ENCODE data around the gene SEMA3E.

SEMA3E gene

DNA sequence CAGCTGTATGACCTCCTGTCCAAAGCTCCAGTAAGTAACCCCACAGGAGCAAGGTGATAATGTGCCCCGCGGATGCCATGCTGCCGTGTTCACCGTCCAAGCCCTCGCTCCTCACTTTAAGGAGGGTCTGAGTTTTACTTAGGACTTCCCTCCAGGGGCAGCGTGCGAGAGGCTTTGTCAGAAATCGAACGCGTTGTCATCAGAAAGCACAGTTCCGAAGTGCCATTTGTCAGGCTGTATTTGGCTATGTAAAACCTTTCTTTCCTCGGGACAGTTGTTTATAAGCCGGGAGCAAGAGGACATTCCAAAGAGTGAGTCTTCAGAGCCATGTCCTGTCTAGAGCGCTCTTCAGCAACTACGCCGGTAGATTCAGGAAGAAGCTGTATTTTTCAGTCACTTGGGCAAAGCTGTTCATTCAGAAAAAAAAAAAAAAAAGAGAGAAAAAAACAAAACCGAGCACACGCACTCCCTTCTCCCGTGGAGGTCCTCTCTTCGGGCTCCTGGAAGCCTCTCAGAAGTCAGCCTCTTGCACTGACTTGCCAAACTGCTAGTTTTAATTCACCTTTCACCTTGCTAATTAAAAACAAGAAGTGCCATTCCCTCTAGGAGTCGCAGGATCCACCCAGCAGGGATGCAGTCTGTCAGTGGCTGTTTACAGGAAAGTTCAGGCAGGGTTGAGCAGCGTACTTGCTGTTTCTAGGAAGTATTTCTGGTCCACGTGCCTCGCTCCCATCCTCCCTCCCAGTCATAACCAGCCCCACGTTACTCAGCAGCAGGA, at the start of gene SEMA3E:
Gene SEMA3E (minus strand): TSS at position 676 of the 778 bp plus-strand sequence.
- TF ChIP-seq GATA3 (IDR thresholded peaks at IDR 0.05; ENCODE audit: low read depth, low read length) = no peak
- no peak for TF ChIP-seq GATA2 (IDR thresholded peaks at IDR 0.05; ENCODE audit: low read depth, low read length)

DNA sequence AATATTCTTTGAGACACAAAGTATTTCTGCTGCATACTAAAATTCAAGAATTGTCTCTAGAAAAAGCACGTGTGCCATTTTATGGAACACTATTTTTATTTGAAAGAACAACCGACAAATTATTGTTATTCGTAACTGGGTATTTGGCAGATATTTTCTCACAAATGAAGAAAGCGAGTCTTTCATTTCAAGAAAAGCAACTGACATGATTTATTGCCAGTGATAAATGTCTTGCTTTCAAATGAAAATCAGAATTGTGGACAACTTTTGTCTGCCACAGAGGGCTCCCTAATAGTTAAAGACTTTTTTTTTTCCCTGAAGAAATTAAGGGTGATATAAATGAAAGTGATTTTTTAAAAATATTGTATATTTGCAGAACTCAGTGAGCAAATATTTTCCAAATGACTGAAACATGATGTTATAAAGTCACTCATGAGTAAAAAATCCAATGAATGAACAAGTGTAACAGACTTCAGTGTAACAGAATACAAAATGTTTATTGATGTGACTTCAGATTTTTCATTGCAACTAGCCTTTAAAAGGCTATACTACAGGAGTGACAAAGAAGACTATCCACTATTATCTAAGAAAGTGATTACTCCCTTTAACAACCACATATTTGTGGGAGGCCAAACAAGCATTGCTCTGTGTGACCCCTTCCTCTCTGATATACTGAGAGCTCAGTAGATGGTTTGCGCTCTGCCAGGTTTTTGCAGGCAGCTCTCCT, 49.0 kb upstream of the SEMA3E start:
- TF ChIP-seq GATA3 (IDR thresholded peaks at IDR 0.05; ENCODE audit: low read depth, low read length) (no peak), GATA2 (IDR thresholded peaks at IDR 0.05; ENCODE audit: low read depth, low read length) (no peak)

DNA sequence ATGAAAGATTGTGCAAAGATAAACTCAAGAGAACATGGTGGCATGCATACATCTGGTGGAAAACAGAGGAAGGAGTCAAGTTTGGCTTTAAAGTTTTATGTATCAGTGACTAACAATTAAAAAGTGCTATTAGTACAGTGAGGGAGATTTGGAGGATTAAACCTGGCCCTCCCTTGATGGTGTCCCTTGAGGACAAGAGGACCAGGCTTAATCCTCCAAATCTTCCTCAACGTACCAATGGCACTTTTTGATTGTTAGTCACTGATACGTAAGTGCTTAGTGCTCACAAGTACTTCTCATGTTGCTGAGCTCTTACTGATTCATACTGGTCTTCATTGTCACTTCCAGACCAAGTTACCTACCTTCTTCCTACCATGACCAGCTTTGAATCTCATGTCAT, 47.2 kb upstream of the SEMA3E start:
- no peak for TF ChIP-seq GATA3 (IDR thresholded peaks at IDR 0.05; ENCODE audit: low read depth, low read length)
- no peak for TF ChIP-seq GATA2 (IDR thresholded peaks at IDR 0.05; ENCODE audit: low read depth, low read length)

GRCh38 chr7:83695128-83695960, 46.4 kb upstream of the SEMA3E start:
- TF ChIP-seq GATA3 (IDR thresholded peaks at IDR 0.05; ENCODE audit: low read depth, low read length) (no peak), GATA2 (IDR thresholded peaks at IDR 0.05; ENCODE audit: low read depth, low read length) (no peak)

DNA sequence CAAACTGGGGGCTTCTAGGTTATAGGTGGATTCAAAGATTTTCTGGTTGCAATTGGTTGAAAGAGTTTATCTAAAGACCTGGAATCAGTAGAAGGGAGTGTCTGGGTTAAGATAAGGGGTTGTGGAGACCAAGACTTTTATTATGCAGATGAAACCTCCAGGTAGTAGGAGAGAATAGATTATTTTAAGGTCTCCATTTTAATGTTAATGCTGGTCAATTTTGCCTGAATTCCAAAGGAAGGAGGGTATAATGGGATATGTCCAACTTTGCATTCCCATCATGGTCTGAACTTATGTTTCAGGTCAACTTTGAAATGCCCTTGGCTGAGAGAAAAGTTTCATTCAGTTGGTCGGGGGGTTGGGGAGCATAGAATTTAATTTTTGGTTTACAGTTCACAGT, 44.3 kb upstream of the SEMA3E start:
- TF ChIP-seq GATA3 (IDR thresholded peaks at IDR 0.05; ENCODE audit: low read depth, low read length) (no peak), GATA2 (IDR thresholded peaks at IDR 0.05; ENCODE audit: low read depth, low read length) (no peak)

DNA sequence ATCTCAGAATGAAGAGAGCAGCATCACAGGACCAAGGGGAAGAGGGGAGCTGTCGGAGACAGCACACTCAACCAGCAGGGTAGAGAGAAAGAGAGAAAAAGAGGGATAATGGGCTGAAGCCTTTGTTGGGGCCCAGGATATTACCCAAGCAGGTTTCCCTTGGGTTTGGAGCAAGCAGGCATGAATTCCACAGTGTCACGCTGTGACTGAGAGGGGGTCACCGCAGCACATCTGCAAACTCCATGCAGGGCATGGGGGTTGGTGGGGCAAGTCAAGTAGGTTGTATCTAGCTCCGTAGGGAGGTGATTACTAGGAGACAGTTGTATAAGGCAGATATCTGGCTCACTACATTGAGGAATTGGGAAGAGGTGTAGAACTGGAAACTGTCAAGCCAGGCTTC, 42.2 kb upstream of the SEMA3E start:
- TF ChIP-seq GATA3 (IDR thresholded peaks at IDR 0.05; ENCODE audit: low read depth, low read length) = no peak
- no peak for TF ChIP-seq GATA2 (IDR thresholded peaks at IDR 0.05; ENCODE audit: low read depth, low read length)

GRCh38 chr7:83689855-83690254, 40.9 kb upstream of the SEMA3E start:
- TF ChIP-seq GATA3 (IDR thresholded peaks at IDR 0.05; ENCODE audit: low read depth, low read length) = no peak
- no peak for TF ChIP-seq GATA2 (IDR thresholded peaks at IDR 0.05; ENCODE audit: low read depth, low read length)

DNA sequence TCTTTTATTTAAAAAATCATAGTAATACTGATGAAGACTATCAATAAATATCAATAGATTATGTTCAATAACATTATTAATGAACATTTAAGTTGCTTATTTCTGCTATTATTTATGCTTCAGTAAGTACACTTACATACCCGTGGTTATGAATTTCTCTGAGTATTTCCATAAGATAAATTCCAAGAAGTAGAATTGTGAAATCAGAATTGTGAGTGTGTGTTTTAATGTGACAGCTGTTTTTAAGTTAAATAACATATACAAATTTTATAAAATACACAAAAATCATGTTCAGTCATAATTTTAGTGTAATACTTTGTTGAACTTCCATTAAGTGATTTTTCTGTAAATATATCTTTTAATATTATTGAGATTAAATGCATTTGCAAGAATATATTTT, 37.5 kb upstream of the SEMA3E start:
- no peak for TF ChIP-seq GATA3 (IDR thresholded peaks at IDR 0.05; ENCODE audit: low read depth, low read length)

DNA sequence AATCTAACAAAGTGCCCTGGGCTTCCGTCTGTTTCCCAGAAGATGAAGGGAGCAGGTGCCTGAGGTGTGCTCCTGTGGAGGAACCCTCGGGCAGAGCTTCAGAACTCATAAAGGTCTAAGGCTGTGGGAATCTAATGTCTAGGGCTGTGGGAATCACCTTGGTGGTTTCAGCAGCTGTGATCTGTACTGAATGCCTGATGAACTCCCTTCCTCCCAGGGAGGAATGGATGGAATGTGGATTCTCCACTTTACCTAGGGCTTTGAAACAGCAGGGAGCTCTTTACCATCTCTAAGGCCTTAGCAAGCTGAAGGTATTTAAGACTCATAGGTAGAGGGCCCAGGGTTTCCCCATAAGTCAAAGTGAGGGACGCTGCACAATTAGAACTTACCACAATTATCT, 36.0 kb upstream of the SEMA3E start:
- no peak for TF ChIP-seq GATA2 (IDR thresholded peaks at IDR 0.05; ENCODE audit: low read depth, low read length)
- TF ChIP-seq GATA3 (IDR thresholded peaks at IDR 0.05; ENCODE audit: low read depth, low read length) = no peak

DNA sequence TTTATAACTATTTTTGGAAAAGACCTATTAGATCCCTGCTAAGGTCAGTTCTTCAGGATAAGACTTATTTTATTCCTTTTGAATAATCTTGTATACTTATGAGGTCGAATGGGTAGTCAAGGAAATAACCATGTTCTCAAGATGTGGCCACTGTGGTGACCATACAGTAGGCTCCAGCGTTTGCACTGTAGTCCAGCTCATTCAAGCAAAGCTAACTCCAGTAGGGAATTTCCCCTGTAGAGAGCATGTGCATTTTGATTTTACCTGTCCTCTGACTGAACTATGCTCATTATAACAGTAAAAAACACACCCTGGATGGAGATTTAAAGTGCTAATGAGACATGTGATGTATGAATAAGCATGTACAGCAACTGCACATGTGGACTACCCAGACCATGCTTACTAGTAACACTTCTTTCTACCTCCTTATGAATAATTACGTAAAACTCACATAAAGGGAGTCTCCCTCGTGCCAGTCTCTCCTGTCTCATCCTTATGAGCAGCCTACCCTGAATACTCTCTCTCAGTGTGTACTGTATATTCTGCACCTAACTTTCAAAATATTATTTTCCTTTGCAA, 32.4 kb upstream of the SEMA3E start:
- no peak for TF ChIP-seq GATA3 (IDR thresholded peaks at IDR 0.05; ENCODE audit: low read depth, low read length)
- TF ChIP-seq GATA2 (IDR thresholded peaks at IDR 0.05; ENCODE audit: low read depth, low read length) = no peak

DNA sequence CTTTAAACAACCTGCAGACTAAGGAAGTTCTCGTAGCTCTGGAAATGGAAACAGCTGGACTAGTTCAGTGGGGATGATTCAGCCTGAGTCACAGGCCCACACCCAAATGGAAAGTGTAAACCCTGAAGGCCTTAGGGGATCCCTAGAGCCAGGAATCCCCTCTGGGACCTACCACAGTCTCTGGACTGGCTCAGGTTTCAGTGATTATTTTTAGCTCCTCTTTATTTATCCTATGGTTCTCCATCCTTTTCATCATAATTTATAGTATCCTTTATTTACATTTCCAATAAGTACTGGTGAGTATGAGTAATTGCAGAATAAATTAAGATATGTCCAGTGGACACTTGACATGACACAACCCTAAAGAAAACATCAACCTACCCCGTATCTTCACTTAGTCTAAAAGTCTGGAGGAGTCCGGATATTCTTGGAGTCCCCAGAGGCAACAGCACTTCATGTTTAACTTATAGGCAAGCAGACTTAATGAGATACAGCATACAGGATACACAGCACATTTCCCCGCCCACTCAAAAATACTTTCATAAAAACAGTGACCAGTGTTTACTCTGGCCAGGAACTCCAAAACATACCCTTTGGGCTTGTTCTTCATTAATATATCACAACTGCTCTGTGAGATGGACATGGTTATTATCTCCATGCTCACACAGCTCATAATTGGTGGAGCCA, 28.4 kb upstream of the SEMA3E start:
- no peak for TF ChIP-seq GATA3 (IDR thresholded peaks at IDR 0.05; ENCODE audit: low read depth, low read length)
- no peak for TF ChIP-seq GATA2 (IDR thresholded peaks at IDR 0.05; ENCODE audit: low read depth, low read length)

DNA sequence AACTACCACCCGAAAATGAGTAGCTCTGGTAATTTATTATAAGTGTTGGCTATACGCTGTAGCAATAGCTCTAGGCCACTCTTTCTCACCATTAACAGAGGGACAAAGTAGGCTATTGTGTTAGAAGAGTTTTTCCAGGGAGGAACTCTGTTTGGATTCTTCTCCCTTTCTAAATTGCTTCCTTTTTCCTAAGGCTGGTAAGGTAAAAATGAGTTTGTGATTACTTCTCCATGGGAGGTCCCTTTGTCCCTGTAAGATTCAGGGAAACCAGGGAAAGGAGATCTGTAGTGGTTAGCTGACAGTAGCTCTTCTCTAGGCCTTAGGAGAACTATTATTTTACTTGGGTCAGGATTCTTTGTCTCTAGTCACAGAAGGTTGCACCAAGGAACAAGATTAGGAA, 23.2 kb upstream of the SEMA3E start:
- TF ChIP-seq GATA2 (IDR thresholded peaks at IDR 0.05; ENCODE audit: low read depth, low read length) = no peak

GRCh38 chr7:83663131-83663530, 14.2 kb upstream of the SEMA3E start:
- TF ChIP-seq GATA2 (IDR thresholded peaks at IDR 0.05; ENCODE audit: low read depth, low read length) (no peak), GATA3 (IDR thresholded peaks at IDR 0.05; ENCODE audit: low read depth, low read length) (no peak)

DNA sequence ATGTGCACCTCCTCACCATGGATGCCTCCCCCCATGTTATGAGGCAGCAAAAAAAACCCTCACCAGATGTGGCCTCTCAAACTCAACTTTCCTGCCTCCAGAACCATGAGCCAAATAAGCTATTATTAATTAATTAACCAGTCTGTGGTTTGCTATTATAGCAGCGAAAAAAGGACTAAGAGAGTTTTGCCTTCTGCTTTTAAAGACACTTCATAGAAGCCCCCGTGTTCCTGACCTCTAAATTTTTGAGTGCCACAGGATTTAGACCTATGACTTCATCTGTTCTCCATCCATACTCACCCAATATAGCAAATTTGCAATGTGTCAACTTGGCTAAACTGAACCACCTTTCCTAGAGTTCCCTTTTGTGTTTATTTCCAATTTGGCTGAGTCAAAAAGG, 9.2 kb upstream of the SEMA3E start:
- TF ChIP-seq GATA2 (IDR thresholded peaks at IDR 0.05; ENCODE audit: low read depth, low read length) (no peak), GATA3 (IDR thresholded peaks at IDR 0.05; ENCODE audit: low read depth, low read length) (no peak)
